Muscle of arm (tissue), 12 donors: ENCODE measurements around the gene NLRP6. TPM values are rescaled to one million over a fixed set of nuclear protein-coding genes. Genes with fewer than 3 reads are reported as not detected.

Source experiments
- DNase-seq: peaks from one replicate; pipeline ENCODE4 v3.0.0-alpha.2; 2013
- polyA plus RNA-seq, 12 donors: library from polyadenylated mRNA; unstranded; fragments of 120-200 nt; gene quantifications; one replicate each; pipeline ENCODE4 v1.2.1, GENCODE V29; 2013; ENCODE audit not compliant: insufficient read length in 12 of 12

Gene NLRP6
- polyA plus RNA-seq, 12 donors, result not detected

DNA sequence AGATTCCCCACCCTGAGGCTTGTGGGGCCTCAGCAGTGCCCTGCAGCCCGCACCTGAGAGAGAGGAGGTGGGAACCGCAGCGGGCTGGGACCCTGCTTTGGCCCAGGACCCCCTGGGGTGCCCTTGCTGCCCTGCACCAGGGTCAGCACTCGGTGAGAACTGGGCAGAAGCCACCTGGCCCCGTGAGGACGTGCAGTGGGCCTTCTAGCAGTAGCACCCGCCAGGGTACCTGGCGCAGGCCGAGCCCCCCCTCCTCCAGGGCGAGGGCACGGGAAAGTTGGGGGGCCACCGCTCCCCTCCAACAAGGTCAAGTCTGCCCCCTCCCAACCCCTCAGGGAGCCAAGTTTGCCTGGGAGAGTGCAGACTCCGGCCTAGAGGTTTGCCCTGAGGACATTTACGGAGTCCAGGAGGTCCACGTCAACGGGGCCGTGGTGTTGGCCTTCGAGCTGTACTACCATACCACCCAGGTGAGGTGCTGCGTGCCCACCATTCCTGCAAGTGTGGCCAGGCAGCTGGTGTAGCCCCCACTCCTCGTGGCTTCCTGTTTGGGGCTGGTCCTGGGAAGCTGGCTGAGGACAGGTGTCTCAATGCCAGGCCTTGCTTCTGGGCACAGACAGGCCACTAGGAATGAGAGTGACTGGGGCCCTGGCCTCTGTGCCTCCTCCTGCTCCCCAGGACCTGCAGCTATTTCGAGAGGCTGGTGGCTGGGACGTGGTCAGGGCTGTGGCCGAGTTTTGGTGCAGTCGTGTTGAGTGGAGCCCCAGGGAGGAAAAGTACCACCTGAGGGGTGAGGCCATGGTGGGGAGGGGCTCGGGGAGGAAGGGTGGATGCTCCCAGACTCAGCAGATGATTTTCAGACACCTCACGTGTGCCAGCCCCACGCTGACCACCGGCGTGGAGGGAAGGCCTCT lies 14.3 kb downstream of the NLRP6 start:
- DNase-seq, result no peak

DNA sequence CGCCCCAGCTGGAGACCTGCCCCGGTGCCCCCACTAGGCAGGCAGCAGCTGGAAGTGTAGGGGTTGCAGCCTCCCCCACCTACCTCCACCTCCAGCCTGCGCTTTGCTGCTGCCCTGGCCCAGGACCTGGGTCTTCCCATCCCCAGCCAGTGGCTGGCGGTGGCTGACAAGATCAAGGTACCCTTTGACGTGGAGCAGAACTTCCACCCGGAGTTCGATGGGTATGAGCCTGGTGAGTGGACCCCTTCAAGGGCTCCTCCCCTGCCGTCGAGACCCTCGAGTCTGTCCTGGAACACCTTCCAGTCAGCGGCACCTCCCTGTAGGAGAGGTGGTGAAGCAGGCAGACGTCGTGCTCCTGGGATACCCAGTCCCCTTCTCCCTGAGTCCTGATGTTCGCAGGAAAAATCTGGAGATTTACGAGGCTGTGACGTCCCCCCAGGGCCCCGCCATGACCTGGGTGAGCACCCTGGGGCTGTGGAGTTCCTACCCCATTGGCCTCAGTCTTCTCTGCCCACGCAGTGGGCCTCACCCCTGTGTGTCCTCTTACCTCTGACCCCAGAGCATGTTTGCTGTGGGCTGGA lies 15.2 kb downstream of the NLRP6 start:
- DNase-seq, result no peak

DNA sequence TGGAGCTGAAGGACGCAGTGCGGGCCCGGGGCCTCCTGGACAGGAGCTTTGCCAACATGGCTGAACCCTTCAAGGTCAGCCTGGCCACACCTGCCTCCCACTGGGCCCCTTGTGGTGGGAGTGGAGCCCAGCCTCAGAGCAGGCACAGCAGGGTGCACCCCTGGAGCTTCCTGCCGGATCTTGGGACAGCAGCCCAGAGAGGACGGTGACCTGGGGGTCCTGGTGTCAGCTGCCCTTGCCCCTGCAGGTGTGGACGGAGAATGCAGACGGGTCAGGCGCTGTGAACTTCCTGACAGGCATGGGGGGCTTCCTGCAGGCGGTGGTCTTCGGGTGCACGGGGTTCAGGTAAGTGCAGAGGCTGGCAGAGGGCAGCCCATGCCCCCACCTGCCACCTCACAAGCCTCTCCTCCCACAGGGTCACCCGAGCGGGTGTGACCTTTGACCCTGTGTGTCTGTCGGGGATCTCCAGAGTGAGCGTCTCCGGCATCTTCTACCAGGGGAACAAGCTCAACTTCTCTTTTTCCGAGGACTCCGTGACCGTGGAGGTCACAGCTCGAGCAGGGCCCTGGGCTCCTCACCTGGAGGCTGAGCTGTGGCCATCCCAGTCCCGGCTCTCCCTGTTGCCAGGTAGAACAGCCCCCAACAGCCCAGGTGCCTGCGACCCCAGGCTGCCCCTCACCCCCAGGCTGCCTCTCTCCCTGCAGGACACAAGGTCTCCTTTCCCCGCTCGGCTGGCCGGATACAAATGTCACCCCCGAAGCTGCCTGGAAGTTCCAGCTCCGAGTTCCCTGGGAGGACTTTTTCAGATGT lies 15.8 kb downstream of the NLRP6 start:
- DNase-seq, result no peak

DNA sequence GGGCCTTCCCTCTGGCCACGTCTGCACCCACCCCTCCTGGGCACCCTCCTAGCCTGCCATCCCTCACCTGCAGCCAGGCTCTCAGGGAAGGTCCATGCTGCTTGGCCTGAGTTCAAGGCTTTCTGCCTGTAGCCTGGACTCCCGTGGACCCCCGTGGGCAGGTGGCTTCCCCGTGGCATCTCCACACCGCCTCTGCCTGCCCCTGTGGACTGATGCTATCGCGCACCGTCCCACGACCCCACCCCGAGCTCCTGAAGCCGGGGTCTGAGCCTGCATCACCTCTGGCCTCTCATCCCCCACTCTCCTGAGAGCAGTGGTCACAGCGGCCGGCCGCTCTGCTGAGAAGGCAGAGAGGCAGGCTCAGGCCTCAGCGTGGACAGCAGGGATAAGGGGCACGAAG lies 16.6 kb downstream of the NLRP6 start:
- no peak for DNase-seq

DNA sequence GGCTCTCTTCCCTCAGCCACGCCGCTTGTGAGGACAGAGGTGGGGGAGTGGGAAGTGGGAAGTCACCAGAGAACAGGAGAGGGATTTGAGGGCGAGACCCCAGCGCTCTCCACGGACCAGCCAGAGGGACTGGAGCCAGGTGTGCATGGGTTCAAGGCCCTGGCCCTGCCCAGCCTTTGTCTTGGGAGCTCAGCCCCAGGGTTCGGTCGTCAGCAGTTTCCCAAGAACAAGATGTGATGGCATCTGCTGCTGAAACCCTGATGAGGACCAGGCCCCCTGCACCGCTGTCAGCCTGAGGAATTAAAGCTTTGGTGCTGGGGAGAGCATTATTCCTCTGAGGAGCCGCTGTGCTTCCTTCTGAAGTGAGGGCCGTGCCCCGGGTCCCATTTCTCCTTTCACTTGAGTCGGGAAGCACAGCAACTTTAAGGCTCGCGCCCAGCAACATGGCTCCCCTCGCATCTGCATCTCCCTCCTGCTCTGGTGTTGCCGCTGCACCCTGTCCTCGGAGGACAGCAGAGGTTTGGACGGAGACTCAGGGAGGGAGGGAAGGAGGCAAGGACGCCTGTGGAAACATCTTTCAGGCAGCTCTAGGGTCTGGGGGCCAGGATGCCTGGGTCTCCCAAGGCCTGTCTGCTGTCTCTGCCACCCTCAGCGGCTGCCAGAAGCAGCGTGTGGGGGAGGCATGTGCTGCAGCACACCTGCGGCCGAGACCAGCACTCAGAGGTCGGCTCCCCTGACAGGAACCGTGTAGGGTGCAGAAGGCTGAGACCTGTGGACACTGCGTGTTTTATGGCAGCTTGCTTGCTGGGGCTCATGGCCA lies 17.4 kb downstream of the NLRP6 start:
- DNase-seq, result no peak

DNA sequence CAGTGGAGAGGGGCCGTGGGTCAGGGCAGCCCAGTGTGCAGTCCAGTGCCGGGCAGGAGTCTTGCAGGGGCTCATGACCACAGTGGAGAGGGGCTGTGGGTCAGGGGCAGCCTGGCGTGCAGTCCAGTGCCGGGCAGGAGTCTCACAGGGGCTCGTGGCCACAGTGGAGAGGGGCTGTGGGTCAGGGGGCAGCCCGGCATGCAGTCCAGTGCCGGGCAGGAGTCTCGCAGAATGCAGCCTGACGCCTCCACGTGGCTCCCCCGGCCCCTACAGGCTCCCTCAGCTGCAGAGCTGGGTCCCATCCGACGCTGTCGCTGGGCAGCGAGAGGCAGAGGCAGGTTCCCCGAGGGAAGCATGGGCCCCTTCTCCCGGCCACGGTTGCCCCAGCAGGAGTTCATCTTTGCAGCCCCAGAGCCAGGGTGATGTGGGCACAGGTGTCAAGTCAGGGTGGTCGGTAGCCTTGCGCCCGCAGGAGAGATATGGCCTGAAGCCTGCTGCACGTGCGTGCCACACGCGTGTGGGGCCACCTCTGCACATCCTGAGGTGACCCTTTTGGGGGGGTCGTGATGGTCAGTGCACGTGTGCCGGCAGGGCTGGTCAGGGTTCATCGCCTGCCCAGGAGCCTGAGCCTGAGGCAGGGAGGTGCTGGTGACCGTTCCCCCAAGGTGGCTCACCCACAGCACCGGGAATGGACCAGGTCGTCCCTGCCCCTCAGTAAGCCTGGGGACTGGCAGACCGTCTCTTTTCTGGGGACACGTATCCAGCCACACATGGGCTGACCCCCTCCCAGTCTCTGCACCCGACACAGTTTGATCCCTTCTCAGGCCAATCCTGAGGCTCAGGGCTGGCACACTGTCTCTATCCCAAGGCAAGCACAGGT lies 18.2 kb downstream of the NLRP6 start:
- no peak for DNase-seq

DNA sequence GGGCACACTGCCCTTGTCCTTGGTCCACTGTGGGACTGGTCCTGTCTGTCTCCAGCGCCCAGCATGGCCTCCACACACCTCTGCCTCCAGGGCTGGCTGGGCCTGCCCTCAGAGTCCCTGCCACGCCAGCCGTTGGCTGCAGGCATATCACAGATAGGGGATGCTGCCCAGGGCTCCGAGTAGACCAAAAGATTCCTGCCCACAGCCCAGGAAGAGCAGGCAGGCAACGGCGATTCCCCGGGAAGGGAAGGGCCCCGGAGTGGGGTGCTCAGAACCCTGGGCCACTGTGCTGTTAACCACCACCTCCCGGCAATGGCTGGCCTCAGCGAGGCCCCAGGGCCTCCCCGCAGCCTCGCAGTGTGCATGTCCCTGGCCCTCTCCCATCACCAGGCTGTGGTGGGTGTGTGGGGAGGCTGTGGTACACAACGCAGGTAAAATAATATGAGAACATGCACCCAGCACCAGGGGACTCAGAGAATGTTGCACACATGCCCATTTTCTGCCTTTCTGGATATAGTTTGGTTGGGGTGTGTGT lies 18.9 kb downstream of the NLRP6 start:
- no peak for DNase-seq

DNA sequence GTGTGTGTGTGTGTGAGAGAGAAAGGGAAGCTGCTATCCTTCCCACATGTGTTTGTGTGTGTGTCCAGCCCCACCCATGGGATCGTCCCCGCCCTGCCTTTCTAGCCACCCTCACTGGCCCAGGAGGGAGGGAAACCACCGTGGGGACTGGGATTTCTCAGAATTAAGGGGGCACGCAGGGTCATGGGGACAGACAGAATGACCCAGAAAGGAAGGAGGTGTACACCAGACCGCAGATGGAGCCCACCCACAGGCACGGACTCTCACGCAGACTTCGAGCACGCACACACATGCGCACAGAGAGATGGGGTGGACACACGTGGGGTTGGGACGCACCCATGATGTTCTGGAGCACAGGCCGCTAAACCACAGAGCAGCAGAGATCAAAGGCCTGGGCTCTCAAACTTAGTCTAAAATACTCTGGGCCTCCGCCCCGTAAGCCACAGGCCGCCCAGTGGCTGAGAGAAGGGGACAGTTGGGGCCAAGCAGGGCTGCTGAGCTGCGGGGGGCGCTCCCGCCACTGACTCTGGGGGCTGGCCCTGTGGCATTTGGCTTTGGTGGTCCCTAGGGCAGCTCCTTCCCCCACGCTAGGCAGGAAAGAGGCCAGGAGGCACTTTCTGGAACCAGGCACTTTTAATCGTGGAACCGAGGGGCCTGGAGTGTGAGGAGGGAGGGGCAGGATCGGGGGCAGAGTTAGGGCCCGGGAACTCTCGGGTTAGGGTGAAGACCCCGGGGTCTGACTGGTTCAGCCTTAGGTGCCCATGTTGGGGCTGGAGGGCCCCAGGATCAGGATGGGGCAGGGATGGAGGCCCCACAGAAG lies 19.6 kb downstream of the NLRP6 start:
- DNase-seq, result no peak

DNA sequence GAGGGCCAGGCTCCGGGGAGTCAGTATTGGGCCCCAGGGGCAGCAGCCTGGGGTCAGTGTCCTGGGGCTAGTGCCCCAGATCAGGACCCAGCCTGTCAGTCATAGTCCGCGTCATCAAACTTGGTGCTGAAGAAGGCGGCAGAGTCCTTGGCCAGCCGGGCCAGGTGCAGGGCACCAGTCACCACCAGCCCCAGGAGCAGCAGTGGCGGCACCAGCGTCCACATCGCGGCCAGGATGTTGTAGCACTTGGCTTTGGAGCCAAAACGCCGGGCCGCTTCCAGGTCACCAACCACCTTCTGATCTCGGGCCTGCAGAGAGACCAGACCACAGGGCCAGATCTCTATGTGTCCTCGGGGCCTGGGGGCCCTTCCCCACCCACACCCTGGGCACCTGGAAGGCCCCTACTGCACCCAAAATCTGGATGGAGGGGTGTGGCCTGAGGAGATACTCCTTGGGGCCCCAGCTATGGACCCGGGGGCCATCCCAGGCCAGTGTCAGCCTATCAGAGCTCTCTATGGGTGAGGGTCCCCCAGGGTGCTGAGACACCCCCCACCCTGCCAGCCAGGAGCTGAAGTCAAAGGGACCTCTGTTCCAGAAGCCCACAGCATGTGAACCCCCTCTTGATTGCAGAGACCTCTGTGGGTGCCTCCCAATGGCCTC lies 20.3 kb downstream of the NLRP6 start:
- DNase-seq, result no peak

DNA sequence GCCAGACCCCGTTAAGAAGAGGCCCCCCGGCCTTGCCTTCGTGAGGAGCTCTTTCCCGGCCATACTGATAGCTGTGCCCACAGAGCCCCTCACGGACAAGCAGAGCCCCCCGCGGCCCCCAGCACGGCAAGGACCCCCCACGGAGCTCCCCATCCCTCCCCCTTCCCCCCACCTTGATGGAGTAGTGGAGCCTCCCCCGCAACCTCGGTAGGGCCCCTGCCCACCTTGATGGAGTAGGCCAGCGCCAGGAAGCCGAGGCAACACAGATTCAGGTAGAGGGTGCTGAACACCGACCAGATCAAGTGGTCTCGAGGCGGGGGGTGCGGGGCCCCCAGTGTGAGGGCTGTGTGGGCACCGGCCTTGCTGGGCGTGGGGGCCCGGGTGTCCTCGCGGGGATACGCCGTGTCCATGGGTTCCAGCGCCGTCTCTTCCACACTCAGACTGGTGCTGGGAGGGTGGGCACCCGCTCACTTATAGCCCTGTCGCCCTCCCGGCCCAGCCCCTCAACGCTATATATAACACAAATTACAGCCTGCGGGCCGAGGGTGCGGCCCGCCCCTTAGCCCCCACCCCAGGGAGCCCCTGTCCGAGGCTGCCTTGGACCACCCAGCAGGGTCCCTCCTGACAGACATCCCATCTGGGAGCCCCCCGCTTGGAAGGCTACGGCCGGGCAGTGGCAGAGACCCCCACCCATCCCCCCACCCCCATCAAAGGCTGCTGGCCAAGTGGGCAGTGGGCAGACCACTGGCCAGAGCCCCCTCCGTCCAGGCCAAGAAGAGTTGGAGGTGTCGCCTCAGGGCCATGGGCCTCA lies 21.1 kb downstream of the NLRP6 start, which contains the start of gene IFITM5:
Gene IFITM5 (minus strand): TSS at position 446 of the 811 bp plus-strand sequence. CDS start 36 bp downstream, at position 410.
- no peak for DNase-seq

DNA sequence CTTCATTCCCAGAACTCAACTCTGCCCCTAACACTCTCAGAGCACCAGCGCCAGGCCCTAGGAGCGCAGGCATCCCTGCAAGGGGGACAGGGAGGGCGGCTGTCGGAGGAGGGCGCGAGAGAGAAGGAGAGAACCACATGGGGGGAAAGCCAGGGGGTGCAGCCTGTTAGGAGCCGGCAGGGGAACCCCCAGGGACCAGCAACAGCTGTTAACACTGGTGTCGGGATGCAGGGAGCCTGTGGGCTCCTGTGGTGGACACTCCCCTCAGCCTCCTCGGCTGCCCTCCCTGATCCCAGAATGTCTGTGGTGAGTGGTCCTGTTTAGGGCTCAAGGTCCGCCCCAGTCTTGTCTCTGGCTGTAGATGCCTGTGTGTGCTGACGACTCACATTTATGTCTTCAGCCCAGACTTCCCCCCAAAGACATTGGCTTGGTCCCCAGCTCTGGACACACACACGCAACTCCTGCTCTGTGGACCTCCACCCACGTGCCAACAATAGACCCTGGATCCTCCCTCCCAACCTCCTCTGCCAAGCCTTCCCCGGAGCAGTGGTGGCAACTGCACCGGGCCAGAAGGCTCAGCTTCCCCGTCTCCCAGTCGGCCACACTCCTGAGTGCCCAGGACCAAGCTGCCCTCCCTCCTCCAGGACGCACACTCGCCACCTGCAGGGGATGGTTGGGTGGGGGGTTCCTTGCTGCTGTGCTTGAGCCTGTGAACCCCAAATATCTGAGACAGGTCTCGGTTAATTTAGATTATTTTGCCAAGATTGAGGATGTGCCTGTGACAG lies 21.9 kb downstream of the NLRP6 start:
- no peak for DNase-seq

DNA sequence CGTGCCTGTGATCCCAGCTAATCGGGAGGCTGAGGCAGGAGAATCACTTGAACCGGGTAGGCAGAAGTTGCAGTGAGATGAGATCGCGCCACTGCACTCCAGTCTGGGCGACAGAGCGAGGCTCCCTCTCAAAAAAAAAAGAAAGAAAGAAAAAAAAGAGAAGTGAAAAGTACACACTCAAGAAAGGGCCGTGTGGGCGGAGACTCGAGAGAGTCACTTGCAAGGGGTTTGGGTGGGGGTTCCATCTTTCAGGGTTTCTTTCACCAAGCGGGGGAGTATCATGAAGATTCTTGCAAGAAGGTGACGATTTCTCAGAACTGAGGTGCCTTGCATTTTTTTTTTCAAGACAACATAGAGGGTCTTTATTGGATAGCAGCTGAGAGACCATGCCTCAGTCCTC lies 25.2 kb downstream of the NLRP6 start:
- DNase-seq, result no peak

DNA sequence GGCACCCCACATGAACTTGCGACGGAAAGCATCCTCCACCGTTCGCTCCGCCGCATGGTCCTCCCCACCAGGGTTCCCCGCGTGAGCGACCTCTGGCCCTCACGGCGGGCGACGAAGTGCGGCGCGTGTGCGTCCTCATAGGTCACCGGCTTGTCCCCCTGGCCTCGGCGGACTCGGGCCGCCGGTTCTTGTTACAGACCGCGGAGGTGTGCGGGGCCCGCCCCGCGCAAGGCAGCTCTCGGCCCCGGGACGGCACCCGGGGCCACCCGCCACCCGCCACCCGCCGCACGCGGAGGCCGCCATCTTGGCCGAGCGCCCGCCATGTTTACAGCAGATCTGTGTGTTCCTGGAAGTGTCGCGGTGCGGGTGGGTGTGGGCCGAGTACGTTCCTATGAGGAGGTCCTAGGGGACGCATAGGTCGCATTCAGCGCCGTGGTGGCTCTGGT lies 25.9 kb downstream of the NLRP6 start:
- DNase-seq, result no peak

DNA sequence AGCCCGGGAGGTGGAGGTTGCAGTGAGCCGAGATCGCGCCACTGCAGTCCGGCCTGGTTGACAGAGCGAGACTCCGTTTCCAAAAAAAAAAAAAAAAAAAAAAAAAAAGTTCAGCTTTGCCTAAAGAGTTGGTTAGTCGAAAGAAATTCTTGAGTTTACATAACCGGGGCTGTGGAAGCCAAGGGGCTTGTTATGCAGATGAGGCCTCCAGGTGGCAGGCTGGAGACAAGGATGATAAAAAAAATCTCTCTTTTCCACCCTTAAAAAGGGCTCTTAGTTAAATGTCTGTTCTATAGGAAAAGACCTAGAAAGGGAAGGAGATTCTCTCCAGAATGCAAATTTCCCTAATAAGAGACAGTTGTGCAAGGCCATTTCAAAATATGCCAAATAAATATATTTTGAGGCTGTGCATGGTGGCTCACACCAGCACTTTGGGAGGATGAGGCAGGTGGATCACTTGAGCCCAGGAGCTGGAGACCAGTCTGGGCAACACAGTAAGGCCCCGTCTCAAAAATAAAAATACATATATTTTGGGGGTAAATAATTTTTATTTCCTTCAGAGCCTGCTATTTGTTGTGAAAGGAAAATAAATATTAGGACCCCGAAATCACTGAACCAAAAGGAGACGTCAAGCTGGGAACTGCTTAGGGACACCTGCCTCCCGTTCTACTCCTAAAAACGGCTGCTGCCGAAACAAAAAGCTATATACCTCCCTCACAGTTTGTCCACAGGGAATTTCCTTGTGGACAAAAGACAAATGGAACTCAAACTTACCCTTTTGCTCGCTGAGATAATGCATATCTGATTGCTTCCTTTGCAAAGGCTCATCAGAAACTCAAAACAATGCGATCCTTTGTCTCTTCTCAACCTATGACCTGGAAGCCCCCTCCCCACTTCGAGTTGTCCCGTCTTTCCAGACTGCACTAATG lies 27.0 kb downstream of the NLRP6 start:
- DNase-seq, result peak; percentile 87

DNA sequence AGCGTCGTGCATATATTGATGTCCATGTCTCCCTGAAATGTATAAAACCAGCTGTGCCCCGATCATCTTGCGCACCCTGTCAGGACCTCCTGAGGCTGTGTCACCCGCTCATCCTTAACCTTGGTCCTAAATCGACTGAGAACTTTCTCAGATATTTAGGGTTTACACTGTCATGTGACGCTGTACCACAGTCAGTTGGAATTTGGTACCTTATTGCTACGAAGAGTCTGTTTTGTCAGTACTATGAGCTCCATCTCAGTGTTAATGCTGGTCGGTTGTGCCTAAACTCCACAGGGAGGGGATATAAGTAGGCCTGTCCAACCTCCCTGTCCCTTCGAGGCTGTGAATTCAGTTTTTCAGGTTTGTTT lies 27.6 kb downstream of the NLRP6 start:
- DNase-seq, result no peak
